ENCODE results near the gene PIM1. TPM values are rescaled to one million over a fixed set of nuclear protein-coding genes. Genes with fewer than 3 reads are reported as not detected.

PIM1 gene
- total and polyA plus RNA-seq, 9 of the 15 experiments (the other 6 are each of a cell fraction or from before 2014, with no cell fraction given), result 19.0 to 789 (median 212) TPM

DNA sequence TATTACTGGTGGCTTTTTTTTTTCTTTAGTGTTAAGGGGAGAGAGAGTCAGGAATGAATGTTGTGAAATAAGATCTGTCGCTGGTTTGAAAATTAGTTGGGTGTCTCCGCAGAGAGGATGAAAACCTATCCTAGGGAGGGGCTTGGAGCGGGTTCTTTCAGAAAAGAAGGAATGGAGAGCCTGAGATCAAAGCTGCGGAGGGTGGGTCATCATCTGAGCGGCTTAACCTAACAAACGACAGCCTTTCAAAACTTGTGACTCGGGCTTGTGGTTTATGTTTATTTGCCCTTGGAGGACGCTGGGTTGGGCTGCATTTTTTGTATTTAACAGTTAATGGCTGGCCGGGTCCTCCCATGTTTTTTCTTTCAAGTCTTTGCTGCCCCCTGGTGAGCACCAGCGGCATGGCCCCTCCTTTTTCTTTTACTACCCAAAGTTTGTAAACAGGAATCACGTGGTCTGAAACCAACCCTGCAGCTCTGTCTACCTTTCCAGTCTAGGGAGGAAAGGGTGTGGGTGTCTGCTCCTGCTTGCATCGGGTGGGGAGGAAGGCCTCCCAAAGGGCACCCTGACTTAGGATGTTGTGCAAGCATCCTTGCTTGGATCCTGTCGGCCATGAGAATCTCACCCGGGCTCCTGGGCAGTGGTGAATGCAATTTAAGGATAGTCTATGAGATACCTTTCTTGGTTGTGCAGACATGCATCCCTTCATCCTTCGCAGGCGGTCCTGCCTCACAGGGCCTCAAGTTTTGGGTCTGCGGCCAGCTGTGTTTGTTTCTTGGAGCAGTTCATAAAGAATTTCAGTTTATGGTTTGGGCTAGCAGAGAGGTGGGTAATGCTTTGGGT is 2.2 kb downstream of the PIM1 start (continued):
- TF ChIP-seq LEF1 (IDR thresholded peaks at IDR 0.05) (peak; percentile 75), EP300 (IDR thresholded peaks at IDR 0.05; ENCODE audit: low read length) (peak; percentile 67), ASH1L (IDR thresholded peaks at IDR 0.05; ENCODE audit: borderline replicate concordance, low read depth, partially characterized antibody) (no peak), NCOA4 (IDR thresholded peaks at IDR 0.05; ENCODE audit: partially characterized antibody) (no peak), SMC3 (conservative IDR thresholded peaks at IDR 0.05; ENCODE audit: insufficient read depth, low read depth, low read length) (peak; percentile 97), NUFIP1 (IDR thresholded peaks at IDR 0.05; ENCODE audit: partially characterized antibody) (peak; percentile 45), KLF13 (tag; IDR thresholded peaks at IDR 0.05; ENCODE audit: borderline replicate concordance, low read depth) (0 out of 2 replicates have a peak, but pooled peaks have one; percentile 40), MAFG (tag; conservative IDR thresholded peaks at IDR 0.05) (0 out of 2 replicates have a peak, but pooled peaks have one; percentile 16), NFYB (IDR thresholded peaks at IDR 0.05; ENCODE audit: extremely low read depth, insufficient read length) (no peak), SOX6 (IDR thresholded peaks at IDR 0.05) (peak; percentile 71; the same call in 1 of the 2 replicates), ZNF77 (CRISPR knock-in tag; IDR thresholded peaks at IDR 0.05) (0 out of 2 replicates have a peak, but pooled peaks have one; percentile 11), CAMTA2 (CRISPR knock-in tag; conservative IDR thresholded peaks at IDR 0.05) (0 out of 2 replicates have a peak, but pooled peaks have one; percentile 36), MCM7 (IDR thresholded peaks at IDR 0.05) (no peak), PTBP1 (IDR thresholded peaks at IDR 0.05; ENCODE audit: low read depth, low read length) (0 out of 2 replicates have a peak, but pooled peaks have one; percentile 32), ZNF197 (CRISPR knock-in tag; IDR thresholded peaks at IDR 0.05; ENCODE audit: low read depth) (0 out of 2 replicates have a peak, but pooled peaks have one; percentile 63), DMBX1 (CRISPR knock-in tag; IDR thresholded peaks at IDR 0.05; ENCODE audit: borderline replicate concordance) (peak; percentile 2; the same call in 1 of the 2 replicates), ZBED1 (IDR thresholded peaks at IDR 0.05) (peak; percentile 37; the same call in 1 of the 2 replicates), ZNF436 (CRISPR knock-in tag; IDR thresholded peaks at IDR 0.05) (no peak), ARNT (IDR thresholded peaks at IDR 0.05) (peak in 1 of 2 experiments; percentile 20; a peak in 1 of 4 replicates), ATF7 (IDR thresholded peaks at IDR 0.05) (peak; percentile 65), CREM (IDR thresholded peaks at IDR 0.05; ENCODE audit: low read depth) (peak; percentile 57)
- TF ChIP-seq, protein P1, sequence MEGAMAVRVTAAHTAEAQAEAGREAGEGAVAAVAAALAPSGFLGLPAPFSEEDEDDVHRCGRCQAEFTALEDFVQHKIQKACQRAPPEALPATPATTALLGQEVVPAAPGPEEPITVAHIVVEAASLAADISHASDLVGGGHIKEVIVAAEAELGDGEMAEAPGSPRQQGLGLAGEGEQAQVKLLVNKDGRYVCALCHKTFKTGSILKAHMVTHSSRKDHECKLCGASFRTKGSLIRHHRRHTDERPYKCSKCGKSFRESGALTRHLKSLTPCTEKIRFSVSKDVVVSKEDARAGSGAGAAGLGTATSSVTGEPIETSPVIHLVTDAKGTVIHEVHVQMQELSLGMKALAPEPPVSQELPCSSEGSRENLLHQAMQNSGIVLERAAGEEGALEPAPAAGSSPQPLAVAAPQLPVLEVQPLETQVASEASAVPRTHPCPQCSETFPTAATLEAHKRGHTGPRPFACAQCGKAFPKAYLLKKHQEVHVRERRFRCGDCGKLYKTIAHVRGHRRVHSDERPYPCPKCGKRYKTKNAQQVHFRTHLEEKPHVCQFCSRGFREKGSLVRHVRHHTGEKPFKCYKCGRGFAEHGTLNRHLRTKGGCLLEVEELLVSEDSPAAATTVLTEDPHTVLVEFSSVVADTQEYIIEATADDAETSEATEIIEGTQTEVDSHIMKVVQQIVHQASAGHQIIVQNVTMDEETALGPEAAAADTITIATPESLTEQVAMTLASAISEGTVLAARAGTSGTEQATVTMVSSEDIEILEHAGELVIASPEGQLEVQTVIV (CRISPR knock-in tag; IDR thresholded peaks at IDR 0.05; ENCODE audit: borderline replicate concordance), result 0 out of 2 replicates have a peak, but pooled peaks have one; percentile 66
- TF ChIP-seq, protein P2, sequence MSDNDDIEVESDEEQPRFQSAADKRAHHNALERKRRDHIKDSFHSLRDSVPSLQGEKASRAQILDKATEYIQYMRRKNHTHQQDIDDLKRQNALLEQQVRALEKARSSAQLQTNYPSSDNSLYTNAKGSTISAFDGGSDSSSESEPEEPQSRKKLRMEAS (CRISPR knock-in tag; IDR thresholded peaks at IDR 0.05), result peak; percentile 92
- TF ChIP-seq, protein P3, sequence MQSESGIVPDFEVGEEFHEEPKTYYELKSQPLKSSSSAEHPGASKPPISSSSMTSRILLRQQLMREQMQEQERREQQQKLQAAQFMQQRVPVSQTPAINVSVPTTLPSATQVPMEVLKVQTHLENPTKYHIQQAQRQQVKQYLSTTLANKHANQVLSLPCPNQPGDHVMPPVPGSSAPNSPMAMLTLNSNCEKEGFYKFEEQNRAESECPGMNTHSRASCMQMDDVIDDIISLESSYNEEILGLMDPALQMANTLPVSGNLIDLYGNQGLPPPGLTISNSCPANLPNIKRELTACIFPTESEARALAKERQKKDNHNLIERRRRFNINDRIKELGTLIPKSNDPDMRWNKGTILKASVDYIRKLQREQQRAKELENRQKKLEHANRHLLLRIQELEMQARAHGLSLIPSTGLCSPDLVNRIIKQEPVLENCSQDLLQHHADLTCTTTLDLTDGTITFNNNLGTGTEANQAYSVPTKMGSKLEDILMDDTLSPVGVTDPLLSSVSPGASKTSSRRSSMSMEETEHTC (IDR thresholded peaks at IDR 0.05), result peak; percentile 62; the same call in 1 of the 2 replicates
- TF ChIP-seq, protein P4, sequence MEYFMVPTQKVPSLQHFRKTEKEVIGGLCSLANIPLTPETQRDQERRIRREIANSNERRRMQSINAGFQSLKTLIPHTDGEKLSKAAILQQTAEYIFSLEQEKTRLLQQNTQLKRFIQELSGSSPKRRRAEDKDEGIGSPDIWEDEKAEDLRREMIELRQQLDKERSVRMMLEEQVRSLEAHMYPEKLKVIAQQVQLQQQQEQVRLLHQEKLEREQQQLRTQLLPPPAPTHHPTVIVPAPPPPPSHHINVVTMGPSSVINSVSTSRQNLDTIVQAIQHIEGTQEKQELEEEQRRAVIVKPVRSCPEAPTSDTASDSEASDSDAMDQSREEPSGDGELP (CRISPR knock-in tag; IDR thresholded peaks at IDR 0.05; ENCODE audit: borderline replicate concordance), result peak; percentile 83
